Right forelimb (tissue), 1 donor: ENCODE measurements around the gene RAB29.

ENCODE experiments used
- DNase-seq: peaks from one replicate; pipeline ENCODE4 v3.0.0-alpha.2; 2018

RAB29 gene

GRCh38 chr1:205794011-205794730, 18.9 kb upstream of the RAB29 start:
- DNase-seq, result no peak

- no peak for DNase-seq
Measured at GRCh38 chr1:205792961-205793673, 17.8 kb upstream of the RAB29 start.

GRCh38 chr1:205792481-205792881, 17.2 kb upstream of the RAB29 start:
- no peak for DNase-seq

- peak; percentile 63 for DNase-seq
Measured at GRCh38 chr1:205791568-205792180, 16.4 kb upstream of the RAB29 start.

- no peak for DNase-seq
Measured at GRCh38 chr1:205787287-205787916, 12.1 kb upstream of the RAB29 start.

GRCh38 chr1:205786601-205787000, 11.3 kb upstream of the RAB29 start:
- DNase-seq, result no peak

GRCh38 chr1:205785446-205785845, 10.2 kb upstream of the RAB29 start:
- DNase-seq, result no peak

- no peak for DNase-seq
Measured at GRCh38 chr1:205783904-205784303, 8.6 kb upstream of the RAB29 start.

- no peak for DNase-seq
Measured at GRCh38 chr1:205783433-205783795, 8.1 kb upstream of the RAB29 start.

GRCh38 chr1:205782627-205783432, 7.5 kb upstream of the RAB29 start:
- DNase-seq, result no peak

- no peak for DNase-seq
Measured at GRCh38 chr1:205780335-205780734, 5.1 kb upstream of the RAB29 start.

GRCh38 chr1:205777994-205778393, 2.7 kb upstream of the RAB29 start:
- DNase-seq, result no peak

- no peak for DNase-seq
Measured at GRCh38 chr1:205775717-205776056, 405 bp upstream of the RAB29 start.

- DNase-seq, result peak; percentile 59
Measured at GRCh38 chr1:205774198-205775014, 876 bp downstream of the RAB29 start.

GRCh38 chr1:205772607-205773032, 2.7 kb downstream of the RAB29 start:
- DNase-seq, result no peak

- DNase-seq, result no peak
Measured at GRCh38 chr1:205770618-205771017, 4.7 kb downstream of the RAB29 start.

- DNase-seq, result no peak
Measured at GRCh38 chr1:205769641-205770365, 5.5 kb downstream of the RAB29 start.

GRCh38 chr1:205767248-205767647, 8.0 kb downstream of the RAB29 start:
- DNase-seq, result no peak

GRCh38 chr1:205766570-205766969, 8.7 kb downstream of the RAB29 start:
- no peak for DNase-seq

- DNase-seq, result no peak
Measured at GRCh38 chr1:205766038-205766437, 9.2 kb downstream of the RAB29 start.

- no peak for DNase-seq
Measured at GRCh38 chr1:205764578-205764977, 10.7 kb downstream of the RAB29 start.
